ENCODE data around the gene RABGAP1.

DNA sequence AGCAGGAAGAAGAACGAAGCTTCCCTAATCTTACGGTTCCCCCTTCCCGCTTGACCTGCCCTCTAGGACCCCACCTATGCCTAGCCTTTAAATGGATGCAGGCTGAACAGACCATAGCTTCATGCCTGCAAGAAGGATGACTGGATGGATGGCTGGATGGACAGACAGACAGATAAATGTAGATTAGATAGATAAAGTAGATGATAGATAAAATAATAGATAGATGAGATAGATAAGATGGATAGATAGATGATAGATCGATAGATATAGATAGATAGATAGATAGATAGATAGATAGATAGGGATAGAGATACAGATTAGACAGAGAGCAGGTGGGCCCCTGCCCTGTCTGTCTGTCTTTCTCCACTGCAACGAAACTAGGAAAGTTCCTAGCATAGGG, 164.7 kb downstream of the RABGAP1 start:
- TF ChIP-seq, protein P1, sequence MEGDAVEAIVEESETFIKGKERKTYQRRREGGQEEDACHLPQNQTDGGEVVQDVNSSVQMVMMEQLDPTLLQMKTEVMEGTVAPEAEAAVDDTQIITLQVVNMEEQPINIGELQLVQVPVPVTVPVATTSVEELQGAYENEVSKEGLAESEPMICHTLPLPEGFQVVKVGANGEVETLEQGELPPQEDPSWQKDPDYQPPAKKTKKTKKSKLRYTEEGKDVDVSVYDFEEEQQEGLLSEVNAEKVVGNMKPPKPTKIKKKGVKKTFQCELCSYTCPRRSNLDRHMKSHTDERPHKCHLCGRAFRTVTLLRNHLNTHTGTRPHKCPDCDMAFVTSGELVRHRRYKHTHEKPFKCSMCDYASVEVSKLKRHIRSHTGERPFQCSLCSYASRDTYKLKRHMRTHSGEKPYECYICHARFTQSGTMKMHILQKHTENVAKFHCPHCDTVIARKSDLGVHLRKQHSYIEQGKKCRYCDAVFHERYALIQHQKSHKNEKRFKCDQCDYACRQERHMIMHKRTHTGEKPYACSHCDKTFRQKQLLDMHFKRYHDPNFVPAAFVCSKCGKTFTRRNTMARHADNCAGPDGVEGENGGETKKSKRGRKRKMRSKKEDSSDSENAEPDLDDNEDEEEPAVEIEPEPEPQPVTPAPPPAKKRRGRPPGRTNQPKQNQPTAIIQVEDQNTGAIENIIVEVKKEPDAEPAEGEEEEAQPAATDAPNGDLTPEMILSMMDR (conservative IDR thresholded peaks at IDR 0.05; ENCODE audit: low read length), result no peak
- TF ChIP-seq EZH2phosphoT487 (IDR thresholded peaks at IDR 0.05; ENCODE audit: borderline replicate concordance, low read depth, low read length), result no peak
